IMR-90 (cell line): ENCODE data around the gene KCNJ1.

Experiments used
- BHLHE40 ChIP-seq: fragments of 150-350 bp; IDR thresholded peaks from 2 replicates; pipeline ENCODE4 v1.6.1; 2016; ENCODE audit warnings: mild to moderate bottlenecking, low read depth, low read length
- CEBPB ChIP-seq: IDR thresholded peaks from 2 replicates; pipeline ENCODE4 v1.6.1; 2012; ENCODE audit warnings: low read depth, low read length, improper control_type of control experiment
- CHD1 ChIP-seq: IDR thresholded peaks from 2 replicates; pipeline ENCODE4 v1.6.1; 2012; ENCODE audit warnings: low read depth, low read length, improper control_type of control experiment
- ELK1 ChIP-seq: fragments of 150-350 bp; IDR thresholded peaks from 2 replicates; pipeline ENCODE4 v1.6.1; 2016; ENCODE audit warnings: low read depth, mild to moderate bottlenecking, low read length, moderate library complexity, borderline replicate concordance
- FOS ChIP-seq: fragments of 150-350 bp; IDR thresholded peaks from 2 replicates; pipeline ENCODE4 v1.6.1; 2016; ENCODE audit warnings: low read depth, low read length
- MAFK ChIP-seq: IDR thresholded peaks from 2 replicates; pipeline ENCODE4 v1.6.1; 2012; ENCODE audit warnings: low read depth, low read length, improper control_type of control experiment
- MAZ ChIP-seq: IDR thresholded peaks from 2 replicates; pipeline ENCODE4 v1.6.1; 2012; ENCODE audit warnings: low read depth, mild to moderate bottlenecking, low read length, improper control_type of control experiment, moderate library complexity, borderline replicate concordance
- MXI1 ChIP-seq: IDR thresholded peaks from 2 replicates; pipeline ENCODE4 v1.6.1; 2012; ENCODE audit warnings: low read depth, mild to moderate bottlenecking, low read length, moderate library complexity, borderline replicate concordance
- NFE2L2 ChIP-seq: fragments of 150-350 bp; IDR thresholded peaks from 2 replicates; pipeline ENCODE4 v1.6.1; 2016; ENCODE audit warnings: low read depth, mild to moderate bottlenecking, low read length
- POLR2A ChIP-seq: IDR thresholded peaks from 2 replicates; pipeline ENCODE4 v1.6.1; 2012; ENCODE audit warnings: mild to moderate bottlenecking, low read depth, low read length
- RAD21 ChIP-seq: IDR thresholded peaks from 2 replicates; pipeline ENCODE4 v1.6.1; 2012; ENCODE audit warnings: low read length, improper control_type of control experiment
- RFX5 ChIP-seq: IDR thresholded peaks from 2 replicates; pipeline ENCODE4 v1.8.0; 2012; ENCODE audit warnings: low read depth, mild to moderate bottlenecking, low read length, moderate library complexity
- SMC3 ChIP-seq: fragments of 150-350 bp; IDR thresholded peaks from 2 replicates; pipeline ENCODE4 v1.6.1; 2016; ENCODE audit warnings: low read depth, mild to moderate bottlenecking, antibody characterized with exemption, low read length, moderate library complexity
- TF ChIP-seq, protein P1 (sequence below): conservative IDR thresholded peaks from 2 replicates; pipeline ENCODE4 v1.5.1; 2012; ENCODE audit warnings: mild to moderate bottlenecking, low read depth, low read length, improper control_type of control experiment

DNA sequence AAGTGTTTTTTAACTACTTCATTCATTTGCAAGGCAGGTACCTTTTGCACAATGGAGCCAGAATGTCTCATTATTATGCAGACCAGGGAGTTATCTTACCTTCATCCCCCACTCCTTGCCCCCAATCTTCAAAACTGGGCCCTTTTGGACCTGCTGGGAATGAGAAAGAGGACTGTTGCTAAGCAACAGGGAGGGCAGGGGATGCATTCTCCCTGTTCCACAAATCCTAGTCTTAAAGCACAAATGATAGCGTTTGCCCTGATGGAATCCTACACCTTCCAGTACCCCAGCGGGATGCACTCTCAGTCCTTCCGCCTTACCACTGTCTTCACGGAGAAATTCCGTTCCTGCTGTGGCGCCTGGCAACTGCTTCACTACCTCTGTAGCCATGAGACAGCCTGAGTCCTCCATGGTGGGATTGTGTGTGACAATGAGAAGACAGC lies 4.1 kb upstream of the KCNJ1 start:
- no peak for TF ChIP-seq CEBPB
- TF ChIP-seq, protein P1, sequence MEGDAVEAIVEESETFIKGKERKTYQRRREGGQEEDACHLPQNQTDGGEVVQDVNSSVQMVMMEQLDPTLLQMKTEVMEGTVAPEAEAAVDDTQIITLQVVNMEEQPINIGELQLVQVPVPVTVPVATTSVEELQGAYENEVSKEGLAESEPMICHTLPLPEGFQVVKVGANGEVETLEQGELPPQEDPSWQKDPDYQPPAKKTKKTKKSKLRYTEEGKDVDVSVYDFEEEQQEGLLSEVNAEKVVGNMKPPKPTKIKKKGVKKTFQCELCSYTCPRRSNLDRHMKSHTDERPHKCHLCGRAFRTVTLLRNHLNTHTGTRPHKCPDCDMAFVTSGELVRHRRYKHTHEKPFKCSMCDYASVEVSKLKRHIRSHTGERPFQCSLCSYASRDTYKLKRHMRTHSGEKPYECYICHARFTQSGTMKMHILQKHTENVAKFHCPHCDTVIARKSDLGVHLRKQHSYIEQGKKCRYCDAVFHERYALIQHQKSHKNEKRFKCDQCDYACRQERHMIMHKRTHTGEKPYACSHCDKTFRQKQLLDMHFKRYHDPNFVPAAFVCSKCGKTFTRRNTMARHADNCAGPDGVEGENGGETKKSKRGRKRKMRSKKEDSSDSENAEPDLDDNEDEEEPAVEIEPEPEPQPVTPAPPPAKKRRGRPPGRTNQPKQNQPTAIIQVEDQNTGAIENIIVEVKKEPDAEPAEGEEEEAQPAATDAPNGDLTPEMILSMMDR, result no peak
- no peak for TF ChIP-seq POLR2A
- TF ChIP-seq MXI1, result no peak
- TF ChIP-seq ELK1, result no peak
- TF ChIP-seq SMC3, result no peak
- TF ChIP-seq RAD21, result no peak
- no peak for TF ChIP-seq BHLHE40
- TF ChIP-seq RFX5, result no peak
- no peak for TF ChIP-seq MAFK
- TF ChIP-seq CHD1, result no peak
- no peak for TF ChIP-seq MAZ
- no peak for TF ChIP-seq NFE2L2
- no peak for TF ChIP-seq FOS
